NCI-H82 treated with DMSO at 0.1 percent for 48 hours (cell line): ENCODE data around the gene KIF11.
A peak's percentile ranks its signal among the peaks of the same experiment; 100 is the strongest.
"Not testable (repeated sequence)": the region's sequence is repeated elsewhere in the genome, so short reads cannot be mapped to it uniquely, and the experiment has no call there.

Experiments used
- DNase-seq: peaks from one replicate; lab custom pipeline; 2025; ENCODE audit not compliant: unreplicated experiment; lab: John Stamatoyannopoulos, UW

Gene KIF11

DNA sequence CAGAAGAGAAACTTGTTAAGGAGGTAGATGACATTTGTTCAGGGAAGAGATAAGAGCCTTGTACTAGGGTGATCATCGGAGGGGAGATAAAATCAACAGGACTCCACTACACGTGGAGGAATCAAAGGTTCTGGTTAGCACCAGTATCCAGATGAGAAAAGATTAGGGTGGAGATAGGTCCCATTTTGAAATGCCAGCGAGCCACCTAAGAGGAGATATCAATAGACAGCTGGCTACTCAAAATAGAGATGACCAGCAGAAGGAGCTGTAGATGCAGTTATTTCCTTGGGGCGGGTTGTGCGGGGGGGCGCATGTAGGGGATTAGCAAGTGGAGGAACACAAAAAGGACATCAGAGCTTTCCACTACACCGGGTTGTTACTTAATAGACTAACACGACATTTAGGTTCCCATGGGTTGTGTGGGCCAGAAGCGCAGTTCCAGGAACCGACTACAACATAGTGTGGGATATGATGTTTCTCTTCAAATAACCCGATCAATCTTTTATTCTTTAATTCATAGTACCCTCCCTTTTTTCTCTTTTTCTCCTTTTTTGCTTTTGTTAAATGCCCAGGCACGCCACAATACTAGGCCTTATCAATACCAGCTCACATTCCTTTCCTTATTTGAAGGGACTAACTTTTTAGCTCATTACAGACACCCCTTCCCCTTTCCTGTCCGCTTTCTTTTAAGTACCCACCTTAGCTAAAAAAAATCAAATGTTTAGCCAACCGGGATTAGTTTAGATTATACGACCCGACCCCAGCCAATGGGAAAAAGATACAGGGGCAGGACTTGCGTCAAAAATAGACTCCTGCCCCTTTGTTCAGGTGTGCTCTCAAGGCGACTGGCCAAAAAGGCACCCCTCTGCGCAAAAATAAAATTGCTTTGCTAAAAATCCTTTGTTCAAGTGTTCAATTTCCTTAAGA lies 2.0 kb upstream of the KIF11 start:
- peak; percentile 64 for DNase-seq

DNA sequence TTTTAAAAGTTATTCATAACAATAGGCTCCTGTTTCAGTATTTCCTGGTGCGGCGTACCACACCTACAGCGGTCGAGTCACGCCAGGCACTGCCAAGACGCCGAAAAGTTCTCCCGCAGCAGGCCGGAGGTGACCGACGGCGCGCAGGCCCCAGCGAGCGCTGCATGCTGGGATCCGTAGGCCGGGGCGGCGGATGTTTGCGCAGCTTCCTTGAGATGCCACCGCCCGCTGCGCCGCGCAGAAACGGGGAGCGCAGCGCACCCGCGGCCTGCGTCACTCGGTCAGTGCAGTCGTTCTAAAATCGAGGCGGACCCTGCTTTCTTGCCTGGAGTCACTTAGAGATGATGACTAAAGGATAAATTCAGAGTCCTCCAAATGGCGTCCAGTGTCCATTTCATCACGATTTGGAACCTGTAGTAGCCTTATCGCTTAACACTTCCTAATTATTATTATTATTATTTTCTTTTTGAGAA lies 1.3 kb upstream of the KIF11 start:
- peak; percentile 42 for DNase-seq

DNA sequence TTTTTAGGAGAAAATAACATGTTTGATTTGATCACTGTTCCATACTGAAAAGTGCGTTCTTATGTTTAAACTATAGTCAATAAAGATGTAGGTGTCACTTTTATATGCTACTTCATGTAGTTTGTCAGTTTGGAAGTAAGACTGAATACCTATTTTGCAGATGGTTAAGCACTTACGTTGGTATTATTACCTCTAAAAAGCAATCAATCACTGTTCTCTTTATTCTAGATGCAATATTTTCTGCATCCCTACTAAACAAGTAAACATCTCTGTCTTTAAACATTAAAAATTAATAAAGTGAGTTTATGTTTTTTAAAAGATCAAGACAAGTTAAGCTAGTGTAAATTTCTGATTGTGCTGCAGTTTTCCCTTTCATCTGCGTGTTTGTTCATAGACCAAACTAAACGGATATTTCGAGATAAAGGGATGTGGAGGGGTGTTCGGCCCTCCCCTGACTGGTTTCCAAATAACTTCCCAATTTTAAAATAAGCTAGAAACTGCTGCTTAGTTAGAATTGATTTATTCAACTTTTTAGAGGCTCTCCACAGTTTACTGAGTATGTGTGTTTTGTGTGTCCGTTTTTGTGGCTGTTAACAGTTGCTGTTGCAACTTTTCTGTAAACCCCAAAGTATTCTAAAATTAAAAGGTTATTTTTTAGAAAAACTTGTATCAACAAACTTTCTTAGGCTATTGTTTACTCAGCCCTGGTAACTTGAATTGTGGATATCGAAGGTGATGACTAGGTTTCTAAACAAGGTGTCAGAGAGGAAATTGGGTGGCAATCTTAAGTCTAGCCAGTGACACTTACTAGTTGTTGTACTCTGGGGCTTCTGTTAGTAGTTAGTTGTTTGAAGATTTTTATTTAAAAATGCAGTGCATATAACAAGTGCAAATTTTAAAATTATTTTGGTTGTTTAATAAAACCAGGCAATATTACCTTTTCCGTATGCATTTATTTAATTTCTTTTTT lies 974 bp downstream of the KIF11 start:
- no peak for DNase-seq

DNA sequence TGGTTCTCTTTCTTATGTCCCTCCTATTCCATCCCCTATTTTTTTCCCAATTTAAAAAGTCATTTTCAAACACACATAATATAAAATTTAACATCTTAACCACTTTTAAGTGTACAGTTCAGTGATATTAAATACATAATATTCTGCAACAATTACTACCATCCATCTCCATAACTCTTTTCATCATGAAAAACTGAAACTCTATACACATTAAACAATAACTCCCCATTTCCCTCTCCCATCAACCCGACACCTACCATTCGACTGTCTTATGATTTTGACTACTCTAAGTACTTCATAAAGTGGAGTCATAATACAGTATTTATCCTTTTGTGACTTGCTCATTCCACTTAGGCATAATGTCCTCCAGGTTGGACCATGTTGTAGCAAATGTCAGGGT lies 2.6 kb downstream of the KIF11 start:
- DNase-seq: no peak

DNA sequence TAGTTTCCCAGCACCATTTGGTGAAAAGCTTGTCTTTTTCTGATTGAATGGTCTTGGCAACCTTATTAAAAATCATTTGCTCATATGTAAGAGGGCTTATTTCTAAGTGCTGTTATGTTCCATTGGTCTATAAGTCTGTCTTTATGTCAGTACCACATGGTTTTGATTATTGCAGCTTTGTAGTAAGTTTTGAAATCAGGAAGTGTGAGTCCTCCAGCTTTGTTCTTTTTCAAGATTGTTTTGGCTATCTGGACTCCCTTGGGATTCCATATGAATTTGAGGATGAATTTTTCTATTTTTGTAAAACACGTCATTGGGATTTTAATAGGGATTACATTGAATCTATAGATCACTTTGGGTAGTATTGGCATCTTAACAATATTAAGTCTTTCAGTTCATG lies 5.4 kb downstream of the KIF11 start:
- no peak for DNase-seq

- no peak for DNase-seq
Observed at GRCh38 chr10:92604841-92605240, 11.9 kb downstream of the KIF11 start.

- DNase-seq: no peak
Observed at GRCh38 chr10:92615515-92615914, 22.6 kb downstream of the KIF11 start.

- DNase-seq: no peak
Observed at GRCh38 chr10:92619368-92619767, 26.4 kb downstream of the KIF11 start.

DNA sequence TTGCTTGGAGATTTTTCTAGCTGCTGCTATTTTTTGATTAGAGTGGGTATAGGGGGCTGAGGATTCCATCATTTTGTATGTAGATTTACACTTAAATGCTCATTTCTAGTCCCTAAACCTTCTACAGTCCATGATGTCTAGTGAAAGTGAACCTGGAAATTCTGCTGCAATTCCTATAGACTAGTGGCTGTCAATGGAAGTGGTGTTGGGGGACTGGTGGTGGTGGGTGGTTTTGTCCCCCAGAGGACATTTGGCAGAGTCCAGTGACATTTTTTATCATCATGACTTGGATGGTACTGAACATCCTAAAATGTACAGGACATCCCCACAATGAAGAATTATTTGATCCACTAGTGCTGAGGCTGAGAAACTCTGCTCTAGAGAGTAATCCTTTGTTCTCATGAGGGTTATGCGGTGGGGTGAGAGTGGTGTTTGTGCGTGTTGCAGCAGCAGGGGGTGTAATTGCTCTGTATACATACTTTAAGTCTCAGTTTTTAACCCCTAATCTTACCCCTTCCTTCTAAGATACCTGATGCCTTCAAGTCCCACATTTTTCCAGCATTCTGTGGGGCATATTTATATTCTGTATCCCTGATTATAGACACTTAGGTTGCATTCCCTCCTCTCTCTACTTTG lies 35.0 kb downstream of the KIF11 start:
- no peak for DNase-seq

DNA sequence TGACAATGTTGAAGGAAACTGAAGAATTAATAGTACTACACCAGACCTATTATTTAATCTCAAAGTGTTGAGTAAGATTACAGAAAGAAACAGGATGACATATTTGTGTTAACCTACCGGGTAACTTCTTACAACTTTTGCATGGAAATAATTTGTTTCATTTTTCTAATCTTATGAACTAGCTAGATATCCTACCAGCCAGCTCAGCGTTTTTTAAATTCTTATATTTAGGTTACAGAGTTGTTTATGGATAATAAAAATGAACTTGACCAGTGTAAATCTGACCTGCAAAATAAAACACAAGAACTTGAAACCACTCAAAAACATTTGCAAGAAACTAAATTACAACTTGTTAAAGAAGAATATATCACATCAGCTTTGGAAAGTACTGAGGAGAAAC lies 37.0 kb downstream of the KIF11 start:
- no peak for DNase-seq

DNA sequence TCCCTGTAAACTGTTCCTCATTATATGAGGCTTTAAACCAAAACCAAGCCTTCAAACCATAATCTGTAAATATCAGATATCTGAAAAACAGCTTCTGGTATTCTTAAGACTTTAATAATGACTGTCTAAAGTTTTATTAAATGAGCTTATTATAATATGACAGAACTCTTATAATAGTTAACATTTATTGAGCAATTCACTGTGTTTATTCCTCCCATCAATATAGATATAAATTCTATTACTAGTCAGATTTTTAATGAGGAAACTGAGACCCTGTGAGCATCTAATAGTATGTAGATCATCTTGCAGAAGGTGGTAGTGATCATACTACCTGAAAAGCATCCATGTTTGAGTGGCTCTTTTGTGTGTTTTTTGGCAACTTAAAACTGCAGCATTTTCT lies 45.1 kb downstream of the KIF11 start:
- DNase-seq: no peak

- DNase-seq: no peak
Observed at GRCh38 chr10:92640107-92640506, 47.2 kb downstream of the KIF11 start.

DNA sequence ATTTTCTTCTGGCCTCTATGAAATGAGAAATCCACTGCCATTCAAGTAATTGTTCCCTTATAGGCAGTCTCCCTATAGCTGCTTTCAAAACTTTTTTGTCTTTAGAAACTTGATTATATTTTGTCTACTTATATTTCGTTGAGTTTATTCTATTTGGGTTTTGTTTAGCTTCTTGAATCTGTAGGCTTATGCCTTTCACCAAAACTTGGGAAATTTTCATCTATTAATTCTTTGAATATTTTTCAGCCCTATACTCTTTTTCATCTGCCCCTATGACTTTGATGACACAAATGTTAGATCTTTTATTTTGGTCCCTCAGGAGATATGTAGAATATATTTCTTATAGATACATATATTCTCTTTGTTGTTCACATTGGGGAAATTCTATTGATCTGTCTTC lies 48.6 kb downstream of the KIF11 start:
- no peak for DNase-seq

GRCh38 chr10:92644921-92645320 lies 52.0 kb downstream of the KIF11 start:
- DNase-seq: no peak

DNA sequence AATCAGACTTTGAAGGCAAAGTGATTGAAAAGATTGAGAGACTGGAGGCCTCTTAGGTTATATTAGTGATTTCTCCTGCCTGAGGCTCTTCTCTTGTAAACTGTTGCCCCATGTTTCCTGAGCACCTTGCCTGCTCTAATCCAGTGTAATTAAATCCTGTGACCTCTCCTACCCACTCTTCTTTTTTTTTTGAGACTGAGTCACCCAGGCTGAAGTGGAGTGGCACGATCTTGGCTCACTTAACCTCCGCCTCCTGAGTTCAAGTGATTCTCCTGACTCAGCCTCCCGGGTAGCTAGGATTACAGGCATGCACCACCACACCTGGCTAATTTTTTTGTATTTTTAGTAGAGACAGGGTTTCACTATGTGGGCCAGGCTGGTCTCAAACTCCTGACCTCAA lies 57.9 kb downstream of the KIF11 start:
- not testable (repeated sequence) for DNase-seq

GRCh38 chr10:92655426-92655825 lies 62.5 kb downstream of the KIF11 start:
- DNase-seq: no peak

- no peak for DNase-seq
Observed at GRCh38 chr10:92656266-92656961, 63.5 kb downstream of the KIF11 start.

DNA sequence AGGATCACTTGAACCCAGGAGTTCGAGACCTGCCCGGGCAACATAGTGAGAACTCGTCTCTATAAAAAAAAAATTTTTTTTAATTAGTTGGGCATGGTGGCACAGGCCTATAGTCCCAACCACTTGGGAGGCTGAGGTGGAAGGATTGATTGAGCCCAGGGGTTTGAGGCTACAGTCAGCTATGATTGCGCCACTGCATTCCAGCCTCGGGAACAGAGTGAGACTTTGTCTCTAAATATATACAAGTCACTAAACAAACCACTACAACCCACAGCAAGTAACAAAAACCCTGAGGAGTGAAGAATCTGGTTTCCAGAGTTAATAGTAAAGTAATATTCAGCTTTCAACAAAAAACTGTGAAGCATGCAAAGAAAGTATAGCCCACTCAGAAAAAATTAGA lies 64.1 kb downstream of the KIF11 start:
- no peak for DNase-seq

DNA sequence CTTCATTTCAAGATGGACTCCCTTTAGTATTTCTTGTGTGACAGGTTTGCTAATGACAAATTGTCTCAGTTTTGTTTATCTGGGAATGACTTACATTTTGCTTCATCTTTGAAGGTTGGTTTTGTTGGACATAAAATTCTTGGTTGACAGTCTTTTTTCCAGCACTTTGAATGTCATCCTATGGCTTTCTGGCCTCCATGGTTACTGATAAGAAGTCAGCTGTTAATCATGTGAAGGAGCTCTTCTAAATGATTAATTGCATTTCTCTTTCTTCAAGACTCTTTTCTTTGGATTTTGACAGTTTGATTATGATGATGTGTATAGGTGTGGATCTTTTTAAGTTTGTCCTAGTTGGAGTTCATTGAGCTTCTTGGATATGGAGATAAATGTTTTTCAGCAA lies 69.9 kb downstream of the KIF11 start:
- no peak for DNase-seq

GRCh38 chr10:92664322-92664721 lies 71.4 kb downstream of the KIF11 start:
- DNase-seq: no peak

DNA sequence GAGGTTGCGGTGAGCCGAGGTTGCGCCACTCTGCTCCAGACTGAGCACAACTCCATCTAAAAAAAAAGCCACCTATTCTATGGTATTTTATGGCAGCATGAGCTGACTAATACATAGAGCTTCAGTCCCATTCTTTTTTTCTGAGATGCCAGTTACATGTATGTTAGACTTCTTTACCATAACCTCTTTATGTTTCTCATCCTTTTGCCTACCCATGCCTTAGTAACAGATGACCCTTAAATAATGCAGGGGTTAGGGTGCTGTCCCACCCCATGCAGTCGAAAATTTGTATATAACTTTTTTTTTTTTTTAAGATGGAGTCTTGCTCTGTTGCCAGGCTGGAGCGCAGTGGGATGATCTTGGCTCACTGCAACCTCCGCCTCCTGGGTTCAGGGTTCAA lies 74.1 kb downstream of the KIF11 start:
- DNase-seq: no peak
